HG03139 (cell line): ENCODE data around the gene CHCHD1.
"Not testable (repeated sequence)": the region's sequence is repeated elsewhere in the genome, so short reads cannot be mapped to it uniquely, and the experiment has no call there.

Experiments used
- ATAC-seq: cut with Tn5 transposase; IDR thresholded peaks from one replicate; pipeline ENCODE4 v1.9.1; 2021; ENCODE audit not compliant: unreplicated experiment

CHCHD1 gene

GRCh38 chr10:73781879-73782748 is at the start of gene CHCHD1:
CHCHD1 (plus strand) TSS chr10:73782048; CDS start chr10:73782076, 28 bp downstream.
- ATAC-seq = no peak

GRCh38 chr10:73732426-73732825 is 49.4 kb upstream of the CHCHD1 start:
- ATAC-seq = no peak

- no peak for ATAC-seq
Observed at GRCh38 chr10:73732931-73733623, 48.8 kb upstream of the CHCHD1 start.

GRCh38 chr10:73734028-73734720 is 47.7 kb upstream of the CHCHD1 start:
- ATAC-seq = no peak

DNA sequence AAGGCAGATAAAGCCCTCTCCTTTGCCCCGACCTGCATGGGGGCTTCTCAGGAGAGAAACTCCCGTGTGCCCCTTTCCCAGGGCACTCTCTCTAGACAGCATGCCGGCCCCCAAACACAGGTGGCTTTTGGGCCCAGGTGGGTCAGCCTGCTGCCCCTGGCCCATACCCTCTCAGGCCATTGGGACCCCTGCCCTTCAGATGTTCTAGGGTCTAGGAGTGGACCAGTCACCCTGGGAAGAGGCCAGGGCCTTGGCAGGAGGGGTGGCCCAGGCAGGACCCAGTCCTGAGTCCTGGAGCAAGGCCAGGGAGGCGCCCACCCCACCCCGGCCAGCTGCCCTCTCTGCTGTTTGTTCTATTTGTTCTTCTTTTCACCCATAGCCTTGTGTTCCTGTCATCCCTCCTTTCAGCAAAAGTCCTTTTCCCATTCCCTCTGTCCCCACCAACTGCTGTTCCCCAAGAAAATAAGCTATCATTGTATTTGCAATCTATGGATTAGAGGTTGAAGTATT is 47.0 kb upstream of the CHCHD1 start:
- ATAC-seq = no peak

- ATAC-seq = not testable (repeated sequence)
Observed at GRCh38 chr10:73740501-73741254, 41.2 kb upstream of the CHCHD1 start.

- ATAC-seq = no peak
Observed at GRCh38 chr10:73742454-73742734, 39.5 kb upstream of the CHCHD1 start.

DNA sequence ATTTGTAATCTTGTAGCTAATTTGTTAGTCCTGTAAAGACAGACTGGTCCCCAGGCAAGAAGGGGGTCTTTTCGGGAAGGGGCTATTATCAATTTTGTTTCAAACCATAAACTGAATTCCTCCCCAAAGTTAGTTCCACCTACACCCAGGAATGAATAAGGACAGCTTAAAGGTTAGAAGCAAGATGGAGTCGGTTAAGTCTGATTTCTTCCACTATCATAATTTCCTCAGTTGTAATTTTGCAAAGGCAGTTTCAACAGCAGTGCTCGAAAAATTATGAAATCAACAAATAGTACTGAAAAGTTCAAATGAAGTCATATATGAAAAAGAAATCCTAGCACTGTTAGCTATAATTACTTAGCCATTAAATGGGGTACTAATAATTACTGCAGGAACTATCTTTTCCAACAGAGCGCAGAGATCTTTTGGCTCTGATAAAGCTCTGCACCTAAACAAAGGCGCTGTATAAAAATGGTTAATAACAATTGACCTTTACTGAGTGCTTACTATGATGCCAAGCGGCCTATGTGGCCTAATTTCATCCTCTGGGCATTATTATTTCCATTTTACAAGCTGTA is 38.4 kb upstream of the CHCHD1 start:
- ATAC-seq = no peak

- ATAC-seq = peak; percentile 78
Observed at GRCh38 chr10:73743905-73744663, 37.8 kb upstream of the CHCHD1 start, which contains the start of gene SEC24C. SEC24C (plus strand) TSS chr10:73744372; CDS start chr10:73746833, 2,461 bp downstream.

DNA sequence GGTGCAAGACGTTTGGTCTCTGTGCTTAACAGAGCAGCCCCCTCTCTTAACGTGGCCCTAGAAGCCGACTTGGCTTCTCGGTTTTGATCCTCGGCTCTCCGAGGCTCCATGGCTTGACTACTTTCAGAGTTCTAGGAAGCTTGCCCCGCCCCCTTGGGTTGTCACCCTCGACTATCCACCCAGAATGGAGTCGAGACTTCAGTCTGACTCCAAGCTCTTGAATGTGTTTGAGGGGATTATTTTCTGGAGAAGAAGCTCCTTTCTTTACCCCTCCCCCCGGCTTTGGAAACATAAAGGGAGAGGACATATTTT is 37.2 kb upstream of the CHCHD1 start:
- ATAC-seq = peak; percentile 18

GRCh38 chr10:73746721-73747120 is 35.1 kb upstream of the CHCHD1 start:
- no peak for ATAC-seq

DNA sequence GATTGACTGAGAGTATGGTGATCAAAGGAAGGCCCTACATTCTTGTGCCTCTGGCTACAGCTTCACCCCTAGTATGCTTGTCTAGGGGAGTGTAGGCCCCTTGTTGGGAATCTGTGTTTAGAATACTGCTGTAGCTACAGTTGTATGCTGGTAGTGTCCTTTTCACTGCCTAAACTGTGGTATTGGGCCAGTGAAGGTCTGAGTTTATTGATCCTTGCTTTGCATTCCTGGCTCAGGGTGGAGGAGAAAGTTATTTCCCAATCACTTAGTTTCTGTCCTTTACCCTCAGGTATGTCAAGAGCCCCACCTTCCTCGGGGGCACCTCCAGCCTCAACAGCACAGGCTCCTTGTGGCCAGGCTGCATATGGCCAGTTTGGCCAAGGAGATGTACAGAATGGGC is 31.0 kb upstream of the CHCHD1 start:
- ATAC-seq = no peak

- ATAC-seq = no peak
Observed at GRCh38 chr10:73756183-73756582, 25.7 kb upstream of the CHCHD1 start.

GRCh38 chr10:73758704-73759511 is 22.9 kb upstream of the CHCHD1 start:
- no peak for ATAC-seq

GRCh38 chr10:73759512-73760115 is 22.2 kb upstream of the CHCHD1 start:
- ATAC-seq = no peak

DNA sequence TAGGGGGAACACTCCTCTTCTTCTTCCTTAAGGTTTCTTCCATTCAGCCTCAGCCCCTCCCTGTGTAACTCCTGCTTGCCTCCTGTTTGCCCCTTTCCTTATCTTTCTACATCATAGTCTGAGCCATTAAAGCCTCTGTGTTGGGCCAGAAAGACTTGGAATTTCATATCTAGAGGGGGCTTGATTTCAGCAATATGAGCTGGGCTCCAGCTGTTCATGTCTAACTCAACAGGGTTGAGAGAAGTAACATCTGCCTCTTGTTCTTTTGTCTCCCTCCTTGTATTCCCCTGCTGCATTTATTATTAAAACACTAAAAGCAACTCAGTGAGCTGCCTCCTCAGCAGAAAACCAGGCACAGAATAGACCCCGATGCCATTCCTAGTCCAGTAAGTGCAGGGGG is 20.1 kb upstream of the CHCHD1 start:
- ATAC-seq = no peak

DNA sequence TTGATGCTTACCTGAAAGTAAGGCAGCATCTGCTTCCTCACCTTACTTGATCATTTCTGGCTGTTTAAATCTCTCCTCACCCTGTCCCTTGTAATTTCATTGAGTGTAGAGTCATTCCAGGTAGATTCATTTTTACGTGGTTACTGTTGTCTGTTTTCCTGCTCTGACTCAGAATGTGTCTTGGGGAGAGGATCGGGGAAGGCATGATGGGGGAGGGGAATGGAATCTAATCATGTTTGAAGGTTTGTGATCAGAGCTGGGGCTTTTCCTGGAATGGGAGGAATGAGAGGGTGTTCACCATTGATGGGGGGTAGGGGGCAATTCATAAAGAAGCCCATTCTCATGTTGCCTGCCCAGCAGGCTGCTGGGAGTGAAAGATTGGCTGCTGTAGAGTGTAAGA is 18.9 kb upstream of the CHCHD1 start:
- no peak for ATAC-seq

GRCh38 chr10:73763343-73763742 is 18.5 kb upstream of the CHCHD1 start:
- ATAC-seq = no peak

DNA sequence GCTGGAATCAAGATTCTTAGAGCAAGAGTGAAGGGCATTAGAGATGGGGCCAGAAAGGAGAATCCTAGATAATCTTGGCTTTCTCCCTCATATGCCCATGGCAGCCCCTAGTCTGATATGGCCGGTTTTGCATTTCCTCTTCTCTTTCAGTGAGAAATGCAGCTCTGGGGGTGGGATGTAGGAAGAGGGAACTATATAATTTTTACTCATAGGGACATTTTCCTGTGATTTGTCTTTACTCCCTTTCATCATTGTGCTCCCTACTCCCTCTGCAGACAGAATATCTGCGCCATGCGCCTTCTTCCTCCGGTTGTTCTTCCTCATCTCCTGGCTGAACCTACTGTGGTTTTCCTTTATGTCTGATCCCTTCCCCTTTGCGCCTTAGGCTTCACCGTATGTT is 16.8 kb upstream of the CHCHD1 start:
- no peak for ATAC-seq
